ENCODE measurements around the gene KIF3A.
A peak's percentile ranks its signal among the peaks of the same experiment; 100 is the strongest.

KIF3A gene

GRCh38 chr5:132736853-132737833, at the start of gene KIF3A:
Gene KIF3A (minus strand): TSS chr5:132737546. CDS start chr5:132737419, 127 bp downstream.
- in situ Hi-C loops (cut with MboI; ENCODE audit: low pct_unique_long_range_greater_than_20kb, low sequenced_read_pairs), result no loop called here
- DNase-seq, result peak; percentile 93

GRCh38 chr5:132787076-132787475, 49.7 kb upstream of the KIF3A start:
- DNase-seq, result no peak
- in situ Hi-C loops (cut with MboI; ENCODE audit: low pct_unique_long_range_greater_than_20kb, low sequenced_read_pairs), result no loop called here

DNA sequence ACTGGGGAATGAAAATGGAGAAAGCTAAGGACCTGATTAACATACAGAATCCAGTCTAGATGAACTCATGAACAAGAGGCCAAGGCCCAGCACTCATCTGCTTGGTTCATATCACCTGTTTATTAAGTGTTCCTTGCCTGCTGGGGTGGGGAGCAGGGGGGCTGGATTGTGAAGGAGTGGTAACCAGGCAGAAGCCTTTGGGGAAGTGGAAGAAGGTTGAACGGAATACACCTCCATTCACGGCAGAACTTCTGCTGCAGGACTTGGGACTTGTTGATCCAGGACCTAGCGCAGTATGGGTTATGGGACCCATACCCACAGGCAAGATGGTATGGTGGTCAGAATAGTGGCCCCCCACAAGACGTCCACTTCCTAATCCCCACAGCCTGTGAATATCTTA, 48.5 kb upstream of the KIF3A start:
- no peak for DNase-seq
- in situ Hi-C loops (cut with MboI; ENCODE audit: low pct_unique_long_range_greater_than_20kb, low sequenced_read_pairs), result no loop called here

- peak; percentile 10 for DNase-seq
- in situ Hi-C loops (cut with MboI; ENCODE audit: low pct_unique_long_range_greater_than_20kb, low sequenced_read_pairs), result no loop called here
Observed at GRCh38 chr5:132785365-132785764, 48.0 kb upstream of the KIF3A start.

DNA sequence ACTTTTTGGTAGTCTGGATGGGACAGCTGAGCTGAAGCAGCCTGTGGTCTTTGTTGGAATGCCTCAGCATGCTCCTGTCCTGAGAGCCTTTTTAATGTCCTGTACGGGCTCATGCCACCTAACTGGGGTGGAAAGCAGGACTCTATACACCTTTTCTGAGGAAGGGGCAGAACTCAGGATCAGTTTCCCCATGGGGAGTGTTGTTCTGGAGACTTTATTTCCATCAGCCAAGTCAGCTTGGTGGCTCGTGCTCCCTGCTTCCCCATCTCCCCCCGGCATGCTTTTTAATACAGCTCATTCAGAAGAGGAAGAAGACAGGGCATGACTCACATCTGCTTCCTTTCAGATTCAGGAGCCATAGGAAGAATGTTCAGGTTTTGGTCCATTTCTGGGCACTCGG, 44.8 kb upstream of the KIF3A start:
- in situ Hi-C loops (cut with MboI; ENCODE audit: low pct_unique_long_range_greater_than_20kb, low sequenced_read_pairs), result no loop called here
- peak; percentile 61 for DNase-seq

DNA sequence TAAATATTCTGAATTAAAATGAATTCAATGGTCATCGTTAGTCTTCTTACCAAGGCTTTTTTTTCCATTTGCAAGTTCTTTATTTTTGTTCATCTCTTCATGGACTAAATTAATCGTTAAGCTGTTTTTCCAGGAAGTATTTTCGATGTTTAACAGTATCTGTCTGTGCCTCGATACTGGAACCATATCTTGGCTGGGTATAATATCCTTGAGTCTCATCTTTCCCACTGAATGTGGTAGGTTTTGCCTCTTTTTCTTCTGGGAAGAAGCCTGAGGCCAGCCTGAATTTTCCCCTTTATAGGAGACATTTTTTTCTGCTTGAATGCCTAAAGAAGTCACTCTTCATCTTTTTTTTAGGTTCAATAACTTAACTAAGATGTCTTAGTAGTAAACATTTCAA, 43.7 kb upstream of the KIF3A start:
- in situ Hi-C loops (cut with MboI; ENCODE audit: low pct_unique_long_range_greater_than_20kb, low sequenced_read_pairs), result no loop called here
- DNase-seq, result no peak

DNA sequence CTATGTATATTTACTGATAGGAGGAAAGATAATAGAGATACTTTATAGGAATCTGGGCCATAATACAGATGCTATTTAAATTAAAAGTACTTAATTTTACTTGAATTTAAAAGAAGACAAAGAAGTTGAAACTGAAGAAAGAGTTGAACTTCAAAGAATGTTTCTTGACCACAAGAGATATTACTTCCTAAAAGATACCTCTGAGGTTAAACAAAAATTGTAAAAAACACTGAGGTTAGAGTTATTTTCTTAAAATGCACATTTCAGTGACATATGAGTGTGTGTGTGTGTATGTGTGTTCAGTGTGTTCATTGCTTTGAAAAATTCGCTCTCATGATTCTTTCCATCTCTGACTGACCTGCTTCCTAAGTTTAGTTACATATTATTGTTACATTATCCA, 43.2 kb upstream of the KIF3A start:
- no peak for DNase-seq
- in situ Hi-C loops (cut with MboI; ENCODE audit: low pct_unique_long_range_greater_than_20kb, low sequenced_read_pairs), result no loop called here

DNA sequence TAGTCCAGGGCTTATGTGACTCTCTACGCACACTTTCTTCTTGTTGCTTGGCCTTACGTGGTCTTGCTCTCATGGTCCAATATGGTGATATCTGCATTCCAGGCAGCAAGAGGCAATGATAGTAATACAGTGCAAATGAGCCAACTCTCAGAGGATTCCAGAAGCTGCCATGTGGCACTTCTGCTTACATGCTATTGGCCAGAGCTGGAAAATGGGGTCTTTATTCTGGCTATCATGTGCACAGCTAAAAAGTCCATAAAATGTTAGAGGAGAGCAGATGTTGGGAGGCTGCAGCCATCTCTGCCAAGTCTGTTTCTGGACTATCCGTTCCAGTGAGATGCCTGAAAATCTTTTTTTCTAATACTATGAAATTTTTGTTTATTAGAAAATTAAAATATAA, 42.6 kb upstream of the KIF3A start:
- in situ Hi-C loops (cut with MboI; ENCODE audit: low pct_unique_long_range_greater_than_20kb, low sequenced_read_pairs), result no loop called here
- DNase-seq, result no peak

DNA sequence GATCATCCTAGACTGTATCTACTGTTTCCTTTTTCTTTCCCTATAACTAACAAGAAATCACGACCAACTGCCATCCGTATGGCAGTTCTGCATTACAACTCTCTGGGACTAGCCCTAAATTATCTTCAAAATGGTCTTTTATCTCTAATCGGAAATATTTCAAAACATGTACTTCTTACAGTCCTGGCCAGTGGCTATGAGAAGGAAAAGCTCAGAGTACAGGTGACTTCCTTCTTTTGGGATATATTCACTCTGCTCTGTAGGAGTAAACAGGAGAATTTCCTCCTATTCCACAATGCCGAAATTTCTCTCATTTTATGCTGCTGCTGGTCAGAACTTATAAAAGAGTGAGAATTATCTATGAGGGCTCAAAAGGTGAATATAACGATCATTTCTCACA, 41.5 kb upstream of the KIF3A start:
- in situ Hi-C loops (cut with MboI; ENCODE audit: low pct_unique_long_range_greater_than_20kb, low sequenced_read_pairs), result no loop called here
- DNase-seq, result no peak

DNA sequence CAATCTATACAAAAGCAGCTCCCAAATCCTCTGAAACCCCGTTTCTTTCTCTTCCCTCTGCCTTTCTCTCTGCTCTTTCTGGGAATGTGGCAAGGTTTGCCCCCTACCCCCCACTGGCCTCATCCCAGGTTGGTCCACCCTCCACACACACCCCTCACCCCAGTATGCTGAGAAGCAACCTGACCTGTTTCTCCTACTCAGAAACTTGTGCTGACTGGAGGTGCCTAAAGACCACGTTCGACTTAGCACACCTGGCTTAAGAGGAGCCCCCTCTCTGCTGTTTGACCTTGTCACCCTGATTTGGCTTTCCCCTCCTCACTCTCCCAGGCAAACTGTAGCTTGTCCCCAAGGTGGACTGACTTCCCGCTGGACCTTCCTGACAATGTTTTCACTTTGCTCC, 40.8 kb upstream of the KIF3A start:
- in situ Hi-C loops (cut with MboI; ENCODE audit: low pct_unique_long_range_greater_than_20kb, low sequenced_read_pairs), result no loop called here
- no peak for DNase-seq

- in situ Hi-C loops (cut with MboI; ENCODE audit: low pct_unique_long_range_greater_than_20kb, low sequenced_read_pairs), result no loop called here
- DNase-seq, result peak; percentile 31
Observed at GRCh38 chr5:132777209-132778069, 40.1 kb upstream of the KIF3A start, which contains the start of gene SEPTIN8. Gene SEPTIN8 (minus strand): TSS chr5:132777239. CDS start chr5:132777137, 102 bp downstream.

DNA sequence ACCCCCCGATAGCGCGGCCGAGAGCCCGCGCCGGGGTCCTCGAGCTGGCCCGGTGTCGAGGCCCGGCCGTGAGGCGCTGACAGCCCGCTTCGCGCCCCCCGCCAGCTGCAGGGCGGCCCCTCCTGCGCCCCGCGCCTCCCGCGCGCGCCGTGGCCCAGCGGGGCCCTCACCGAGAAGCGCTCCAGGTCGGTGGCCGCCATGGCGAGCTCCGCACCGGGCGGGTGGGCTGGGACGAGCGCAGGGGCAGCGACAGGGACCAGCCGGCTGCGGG, 39.5 kb upstream of the KIF3A start:
- DNase-seq, result no peak
- in situ Hi-C loops (cut with MboI; ENCODE audit: low pct_unique_long_range_greater_than_20kb, low sequenced_read_pairs), result no loop called here

DNA sequence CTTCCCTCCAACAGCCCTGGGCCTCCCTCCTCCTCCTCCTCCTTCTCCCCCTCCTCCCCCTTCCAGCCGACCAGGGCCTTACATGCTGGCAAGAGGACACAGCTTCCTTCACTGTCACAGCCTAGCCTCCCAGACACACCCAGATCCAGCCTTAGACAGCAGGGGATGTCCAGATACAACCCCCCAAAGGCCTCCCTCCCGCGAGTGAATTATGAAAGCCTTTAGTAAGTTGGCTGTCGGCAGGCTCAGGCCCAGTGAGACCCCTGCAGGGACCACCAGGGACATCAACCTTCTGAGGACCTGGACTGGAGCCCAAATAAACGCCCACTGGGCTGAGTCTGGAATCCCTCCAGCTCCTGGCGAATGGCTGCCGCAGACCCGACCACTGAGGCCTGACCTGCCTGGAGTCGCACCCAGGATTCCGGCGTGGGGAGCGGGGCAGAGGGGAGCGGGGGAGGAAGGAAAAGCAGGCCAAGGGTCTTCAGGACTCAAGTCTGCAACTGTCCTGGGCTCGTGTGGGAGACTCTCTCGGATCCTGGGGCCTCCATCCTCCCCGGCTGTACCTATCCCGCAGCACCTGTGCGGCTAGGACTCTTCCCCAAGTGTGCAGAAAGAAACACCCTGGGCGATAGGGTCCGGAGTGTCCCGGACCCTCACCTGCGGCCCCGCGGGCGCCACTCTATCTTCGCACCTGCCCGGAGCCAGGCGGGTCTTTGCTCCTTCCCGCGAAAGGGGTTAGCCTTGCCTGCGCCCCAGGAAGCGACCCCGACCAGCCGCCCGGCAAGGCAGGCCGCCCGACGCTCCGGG, 39.0 kb upstream of the KIF3A start:
- peak; percentile 53 for DNase-seq

DNA sequence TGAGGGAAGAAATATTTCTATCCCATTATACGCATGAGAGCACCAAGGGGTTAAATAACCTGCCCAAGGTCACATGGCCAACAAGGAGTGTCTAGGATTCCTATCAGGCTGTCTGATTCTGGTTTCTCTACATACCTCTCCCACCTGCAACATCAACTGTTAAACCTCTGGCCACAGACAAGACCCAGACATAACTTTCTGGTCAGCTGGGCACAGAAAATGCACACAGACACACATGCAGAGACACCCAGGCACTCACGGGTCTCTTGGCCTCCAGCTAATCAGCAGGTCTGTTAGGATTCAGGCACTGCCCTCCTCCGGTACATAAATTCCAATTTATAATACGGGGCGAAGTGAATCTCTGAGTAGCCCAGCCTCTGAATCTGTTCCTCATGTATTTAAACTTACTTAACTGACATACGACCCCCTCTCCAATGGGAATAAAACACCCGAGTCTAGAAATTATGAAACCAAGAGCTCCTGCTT, 38.2 kb upstream of the KIF3A start:
- in situ Hi-C loops (cut with MboI; ENCODE audit: low pct_unique_long_range_greater_than_20kb, low sequenced_read_pairs), result no loop called here
- DNase-seq, result no peak

More for the DNA sequence above, 39.0 kb upstream of the KIF3A start:
- in situ Hi-C loops (cut with MboI; ENCODE audit: low pct_unique_long_range_greater_than_20kb, low sequenced_read_pairs), result no loop called here

DNA sequence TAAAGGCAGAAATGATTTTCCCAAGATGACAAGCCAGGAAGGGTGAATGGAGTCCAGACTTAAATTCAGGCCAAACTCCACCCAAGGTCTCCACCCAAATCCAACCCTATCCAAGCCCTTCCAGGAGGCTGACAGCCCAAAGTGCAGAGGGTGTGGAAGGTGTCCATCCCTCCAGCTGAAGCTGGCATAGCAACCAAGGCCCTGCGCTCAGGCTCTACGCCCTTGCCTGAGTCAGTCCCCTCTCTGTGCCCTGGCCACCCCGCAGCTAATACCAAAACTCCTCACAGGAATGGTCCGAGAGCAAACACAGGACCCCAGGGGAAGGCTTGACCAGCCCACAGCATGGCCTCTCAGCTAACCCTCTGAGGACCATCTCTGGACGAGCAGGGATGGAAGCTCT, 37.5 kb upstream of the KIF3A start:
- no peak for DNase-seq
- in situ Hi-C loops (cut with MboI; ENCODE audit: low pct_unique_long_range_greater_than_20kb, low sequenced_read_pairs), result no loop called here

- in situ Hi-C loops (cut with MboI; ENCODE audit: low pct_unique_long_range_greater_than_20kb, low sequenced_read_pairs), result no loop called here
- DNase-seq, result no peak
Observed at GRCh38 chr5:132774406-132774805, 37.1 kb upstream of the KIF3A start.

GRCh38 chr5:132773601-132774355, 36.4 kb upstream of the KIF3A start:
- in situ Hi-C loops (cut with MboI; ENCODE audit: low pct_unique_long_range_greater_than_20kb, low sequenced_read_pairs), result no loop called here
- DNase-seq, result peak; percentile 87

GRCh38 chr5:132773114-132773513, 35.8 kb upstream of the KIF3A start:
- in situ Hi-C loops (cut with MboI; ENCODE audit: low pct_unique_long_range_greater_than_20kb, low sequenced_read_pairs), result no loop called here
- DNase-seq, result no peak

All from KBM-7 (cell line).